ENCODE data around the gene BDNF. TPM values are rescaled to one million over a fixed set of nuclear protein-coding genes. Genes with fewer than 3 reads are reported as not detected.
A peak's percentile ranks its signal among the peaks of the same experiment; 100 is the strongest.

BDNF gene
- polyA plus RNA-seq, 1 experiment = 47.4 TPM

DNA sequence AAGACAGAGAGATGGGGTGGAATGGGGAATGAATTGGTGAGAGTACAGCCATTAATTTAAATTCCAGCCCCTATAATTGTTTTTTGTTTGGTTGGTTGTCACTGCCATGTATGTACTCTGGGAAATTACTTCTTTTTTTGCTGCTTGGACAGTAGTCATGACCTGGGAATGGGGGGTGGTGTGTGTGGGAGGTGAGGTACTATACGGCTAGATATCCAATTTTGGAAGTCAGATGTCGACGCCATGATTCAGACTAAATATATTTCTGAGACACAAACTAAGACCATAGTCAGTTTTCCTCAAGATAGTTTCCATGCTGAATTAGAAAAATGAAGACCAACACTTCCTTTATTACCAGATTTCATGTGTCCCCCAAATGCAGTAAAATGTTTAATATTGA is 7.4 kb upstream of the BDNF start:
- Histone ChIP-seq H3K27me3 (ENCODE audit: control insufficient read depth, insufficient read depth, low read length) (no peaks in the 10 kb centered on the region), H3K36me3 (ENCODE audit: control insufficient read depth, insufficient read depth, low read length) (no peaks in the 10 kb centered on the region), H3K4me3 (ENCODE audit: low read depth, low read length) (no peak overlapping the region)
- ChIA-PET CTCF (no interaction called here), POLR2A (no interaction called here)
- no peak for DNase-seq (ENCODE audit: low read depth)
- TF ChIP-seq, protein P1, sequence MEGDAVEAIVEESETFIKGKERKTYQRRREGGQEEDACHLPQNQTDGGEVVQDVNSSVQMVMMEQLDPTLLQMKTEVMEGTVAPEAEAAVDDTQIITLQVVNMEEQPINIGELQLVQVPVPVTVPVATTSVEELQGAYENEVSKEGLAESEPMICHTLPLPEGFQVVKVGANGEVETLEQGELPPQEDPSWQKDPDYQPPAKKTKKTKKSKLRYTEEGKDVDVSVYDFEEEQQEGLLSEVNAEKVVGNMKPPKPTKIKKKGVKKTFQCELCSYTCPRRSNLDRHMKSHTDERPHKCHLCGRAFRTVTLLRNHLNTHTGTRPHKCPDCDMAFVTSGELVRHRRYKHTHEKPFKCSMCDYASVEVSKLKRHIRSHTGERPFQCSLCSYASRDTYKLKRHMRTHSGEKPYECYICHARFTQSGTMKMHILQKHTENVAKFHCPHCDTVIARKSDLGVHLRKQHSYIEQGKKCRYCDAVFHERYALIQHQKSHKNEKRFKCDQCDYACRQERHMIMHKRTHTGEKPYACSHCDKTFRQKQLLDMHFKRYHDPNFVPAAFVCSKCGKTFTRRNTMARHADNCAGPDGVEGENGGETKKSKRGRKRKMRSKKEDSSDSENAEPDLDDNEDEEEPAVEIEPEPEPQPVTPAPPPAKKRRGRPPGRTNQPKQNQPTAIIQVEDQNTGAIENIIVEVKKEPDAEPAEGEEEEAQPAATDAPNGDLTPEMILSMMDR (IDR thresholded peaks at IDR 0.05; ENCODE audit: insufficient read depth, low read depth, low read length) = no peak

GRCh38 chr11:27705873-27706820 is 5.9 kb upstream of the BDNF start:
- ChIA-PET CTCF (interaction anchor here (1.0 to 2.0 kb wide), 8 partner anchors 9 to 1446 kb away, joined by 3 to 15 read pairs (median 4); no protein-coding TSS in a partner anchor), POLR2A (interaction anchor here (1.3 kb wide), 1 partner anchor 11 kb away, joined by 5 read pairs; no protein-coding TSS in a partner anchor)
- Histone ChIP-seq H3K27me3 (ENCODE audit: control insufficient read depth, insufficient read depth, low read length) (no peaks in the 10 kb centered on the region), H3K36me3 (ENCODE audit: control insufficient read depth, insufficient read depth, low read length) (no peaks in the 10 kb centered on the region), H3K4me3 (ENCODE audit: low read depth, low read length) (no peak overlapping the region)
- no peak for DNase-seq (ENCODE audit: low read depth)
- TF ChIP-seq, protein P1 (IDR thresholded peaks at IDR 0.05; ENCODE audit: insufficient read depth, low read depth, low read length) = peak; percentile 60

DNA sequence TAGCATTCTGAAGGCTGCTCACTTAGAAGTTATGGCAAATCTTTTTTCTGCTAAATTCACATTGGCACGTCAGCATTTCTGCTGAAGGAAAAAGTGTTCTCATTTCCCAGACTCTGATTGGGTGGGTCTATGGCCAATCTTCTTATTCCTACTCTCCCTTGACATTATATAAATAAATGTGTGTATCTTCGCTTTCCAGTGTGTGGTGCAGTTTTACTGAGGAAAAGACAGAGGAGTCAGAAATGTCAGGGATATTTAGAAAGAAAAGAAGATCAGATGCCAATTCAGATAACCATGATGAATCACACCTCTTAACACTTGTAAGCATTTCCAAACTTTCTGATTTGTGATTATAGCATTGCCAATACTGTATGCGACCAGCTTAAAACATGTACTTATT is 3.2 kb upstream of the BDNF start:
- no peaks in the 10 kb centered on the region for H3K36me3 ChIP-seq (ENCODE audit: control insufficient read depth, insufficient read depth, low read length)
- no peak for DNase-seq (ENCODE audit: low read depth)
- TF ChIP-seq, protein P1 (IDR thresholded peaks at IDR 0.05; ENCODE audit: insufficient read depth, low read depth, low read length) = no peak
- no peak overlapping the region for H3K4me3 ChIP-seq (ENCODE audit: low read depth, low read length)
- CTCF ChIA-PET = interaction anchor here (1.3 to 7.1 kb wide), 3 partner anchors 15 to 1456 kb away, joined by 3 to 75 read pairs (median 5); no protein-coding TSS in a partner anchor
- H3K27me3 ChIP-seq (ENCODE audit: control insufficient read depth, insufficient read depth, low read length) = no peaks in the 10 kb centered on the region
- POLR2A ChIA-PET = no interaction called here

DNA sequence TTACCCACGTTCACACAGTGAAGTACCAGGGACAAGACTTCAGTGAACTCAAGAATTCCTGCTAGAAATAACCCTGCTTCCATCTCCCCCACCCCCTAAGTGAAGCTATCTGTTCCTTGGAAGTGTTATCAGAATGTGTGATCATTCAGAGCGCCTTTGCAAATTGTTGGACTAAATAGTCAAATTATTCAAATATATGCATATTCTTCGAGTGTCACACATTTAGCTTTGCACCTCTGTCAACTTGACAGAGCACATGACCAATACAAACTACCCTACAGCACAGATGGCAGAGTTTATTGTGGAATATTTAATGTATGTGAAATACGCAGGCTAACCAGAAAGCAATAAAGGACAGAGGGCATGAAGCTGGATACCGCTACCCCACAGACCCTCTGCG is 2.6 kb upstream of the BDNF start:
- POLR2A ChIA-PET = no interaction called here
- DNase-seq (ENCODE audit: low read depth) = no peak

More for the DNA sequence above, 2.6 kb upstream of the BDNF start:
- H3K4me3 ChIP-seq (ENCODE audit: low read depth, low read length) = no peak overlapping the region
- no peaks in the 10 kb centered on the region for H3K36me3 ChIP-seq (ENCODE audit: control insufficient read depth, insufficient read depth, low read length)
- CTCF ChIA-PET = interaction anchor here (1.3 to 7.1 kb wide), 3 partner anchors 15 to 1457 kb away, joined by 3 to 75 read pairs (median 5); no protein-coding TSS in a partner anchor
- H3K27me3 ChIP-seq (ENCODE audit: control insufficient read depth, insufficient read depth, low read length) = no peaks in the 10 kb centered on the region
- TF ChIP-seq, protein P1 (IDR thresholded peaks at IDR 0.05; ENCODE audit: insufficient read depth, low read depth, low read length) = no peak
